Fibroblast of villous mesenchyme (primary cell): ENCODE measurements around the gene SUB1. TPM values are rescaled to one million over a fixed set of nuclear protein-coding genes. Genes with fewer than 3 reads are reported as not detected.

Source experiments
- DNase-seq: peaks from one replicate; pipeline ENCODE4 v3.0.0-alpha.2; 2010; ENCODE audit warnings: low read depth
- H3K4me3 ChIP-seq: 2 replicates; pipeline ENCODE4 v1.5.1; 2011; ENCODE audit warnings: low read depth, mild to moderate bottlenecking, low read length
- total RNA-seq: library from RNA; depleted of rRNA; stranded (reverse); fragments of >200 nt; gene quantifications from 2 replicates; pipeline ENCODE4 v1.2.3, GENCODE V29; 2012
- TF ChIP-seq, protein P1 (sequence below): IDR thresholded peaks from 2 replicates; pipeline ENCODE4 v1.5.1; 2012; ENCODE audit warnings: low read depth, mild to moderate bottlenecking, low read length; ENCODE audit not compliant: insufficient read depth

The SUB1 gene
- total RNA-seq, 1 donor: 142 TPM

- TF ChIP-seq, protein P1, sequence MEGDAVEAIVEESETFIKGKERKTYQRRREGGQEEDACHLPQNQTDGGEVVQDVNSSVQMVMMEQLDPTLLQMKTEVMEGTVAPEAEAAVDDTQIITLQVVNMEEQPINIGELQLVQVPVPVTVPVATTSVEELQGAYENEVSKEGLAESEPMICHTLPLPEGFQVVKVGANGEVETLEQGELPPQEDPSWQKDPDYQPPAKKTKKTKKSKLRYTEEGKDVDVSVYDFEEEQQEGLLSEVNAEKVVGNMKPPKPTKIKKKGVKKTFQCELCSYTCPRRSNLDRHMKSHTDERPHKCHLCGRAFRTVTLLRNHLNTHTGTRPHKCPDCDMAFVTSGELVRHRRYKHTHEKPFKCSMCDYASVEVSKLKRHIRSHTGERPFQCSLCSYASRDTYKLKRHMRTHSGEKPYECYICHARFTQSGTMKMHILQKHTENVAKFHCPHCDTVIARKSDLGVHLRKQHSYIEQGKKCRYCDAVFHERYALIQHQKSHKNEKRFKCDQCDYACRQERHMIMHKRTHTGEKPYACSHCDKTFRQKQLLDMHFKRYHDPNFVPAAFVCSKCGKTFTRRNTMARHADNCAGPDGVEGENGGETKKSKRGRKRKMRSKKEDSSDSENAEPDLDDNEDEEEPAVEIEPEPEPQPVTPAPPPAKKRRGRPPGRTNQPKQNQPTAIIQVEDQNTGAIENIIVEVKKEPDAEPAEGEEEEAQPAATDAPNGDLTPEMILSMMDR: no peak
- no peak for DNase-seq
- H3K4me3 ChIP-seq: no peak overlapping the region
Measured at GRCh38 chr5:32646061-32646969, 61.0 kb downstream of the SUB1 start.

GRCh38 chr5:32651088-32651487, 65.7 kb downstream of the SUB1 start:
- TF ChIP-seq, protein P1: no peak
- DNase-seq: no peak
- H3K4me3 ChIP-seq: no peak overlapping the region

GRCh38 chr5:32651638-32652037, 66.3 kb downstream of the SUB1 start:
- DNase-seq: no peak
- TF ChIP-seq, protein P1: no peak
- no peak overlapping the region for H3K4me3 ChIP-seq

Other genes starting within 250 kb of the SUB1 start
- 73.4 and 122 TPM in 2 replicates for gene ZFR, start 140.8 kb upstream of the SUB1 start, total RNA-seq
- gene NPR3, start 125.8 kb downstream of the SUB1 start, total RNA-seq: 2.9 and 6.5 TPM in 2 replicates